Measurements from ENCODE around the gene PLXDC2.

GRCh38 chr10:20048161-20048560, 231.9 kb downstream of the PLXDC2 start:
- TF ChIP-seq EZH2 (IDR thresholded peaks at IDR 0.05; ENCODE audit: borderline replicate concordance, low read length) (no peak), CTCF (IDR thresholded peaks at IDR 0.05; ENCODE audit: low read length) (no peak)
